H4 (cell line): ENCODE data around the gene SETD1B. TPM values are rescaled to one million over a fixed set of nuclear protein-coding genes. Genes with fewer than 3 reads are reported as not detected.

Experiments used
- DNase-seq: peaks from one replicate; pipeline ENCODE4 v3.0.0-alpha.2; 2015; ENCODE audit warnings: low spot score
- total RNA-seq: library from RNA; depleted of rRNA; stranded (reverse); fragments of >200 nt; shearing (Covaris generic); gene quantifications from 2 replicates; pipeline ENCODE4 v1.2.3, GENCODE V29; 2014

Gene SETD1B
- total RNA-seq, 1 experiment from 2014 or later = 2.1 TPM

GRCh38 chr12:121795034-121795968 is 8.5 kb upstream of the SETD1B start:
- DNase-seq = peak; percentile 75

GRCh38 chr12:121796855-121797751 is 6.7 kb upstream of the SETD1B start:
- DNase-seq = peak; percentile 88

- peak; percentile 57 for DNase-seq
Measured at GRCh38 chr12:121797937-121798786, 5.6 kb upstream of the SETD1B start.

- no peak for DNase-seq
Measured at GRCh38 chr12:121798787-121799155, 5.0 kb upstream of the SETD1B start.

GRCh38 chr12:121799156-121799841 is 4.5 kb upstream of the SETD1B start:
- peak; percentile 75 for DNase-seq

- peak; percentile 67 for DNase-seq
Measured at GRCh38 chr12:121799842-121800693, 3.7 kb upstream of the SETD1B start.

GRCh38 chr12:121800694-121801594 is 2.9 kb upstream of the SETD1B start:
- peak; percentile 55 for DNase-seq

GRCh38 chr12:121801595-121802484 is 2.0 kb upstream of the SETD1B start:
- no peak for DNase-seq

- no peak for DNase-seq
Measured at GRCh38 chr12:121802485-121802842, 1.3 kb upstream of the SETD1B start.

- peak; percentile 92 for DNase-seq
Measured at GRCh38 chr12:121802843-121803698, 738 bp upstream of the SETD1B start.

GRCh38 chr12:121804417-121805111 is 755 bp downstream of the SETD1B start:
- DNase-seq = no peak

- no peak for DNase-seq
Measured at GRCh38 chr12:121805171-121806008, 1.6 kb downstream of the SETD1B start.

- DNase-seq = no peak
Measured at GRCh38 chr12:121806009-121806545, 2.3 kb downstream of the SETD1B start.

GRCh38 chr12:121806546-121807423 is 3.0 kb downstream of the SETD1B start:
- DNase-seq = no peak
